Fibroblast of gingiva (primary cell): ENCODE results near the gene ARSG.

Experiments used
- DNase-seq: peaks from one replicate; pipeline ENCODE4 v3.0.0-alpha.2; 2011; ENCODE audit warnings: low read depth

The ARSG gene

GRCh38 chr17:68452724-68453290, 161.5 kb downstream of the ARSG start:
- no peak for DNase-seq

GRCh38 chr17:68453991-68454665, 162.8 kb downstream of the ARSG start:
- DNase-seq, result no peak

- peak; percentile 98 for DNase-seq
These were observed 164.6 kb downstream of the ARSG start for GRCh38 chr17:68455901-68456338.

GRCh38 chr17:68456339-68457167, 165.3 kb downstream of the ARSG start:
- peak; percentile 97 for DNase-seq

GRCh38 chr17:68457168-68457538, 165.9 kb downstream of the ARSG start, which contains the start of gene WIPI1:
Gene WIPI1, minus strand, starts transcription at chr17:68457496. Its CDS starts 75 bp downstream, at chr17:68457421.
- no peak for DNase-seq

- peak; percentile 99 for DNase-seq
These were observed 166.4 kb downstream of the ARSG start for GRCh38 chr17:68457539-68458259.

- DNase-seq, result no peak
These were observed 167.2 kb downstream of the ARSG start for GRCh38 chr17:68458260-68459036.

GRCh38 chr17:68459037-68459639, 167.8 kb downstream of the ARSG start:
- DNase-seq, result no peak

GRCh38 chr17:68460146-68460545, 168.9 kb downstream of the ARSG start:
- DNase-seq, result no peak

GRCh38 chr17:68460715-68461114, 169.4 kb downstream of the ARSG start:
- DNase-seq, result no peak

GRCh38 chr17:68461122-68461539, 169.8 kb downstream of the ARSG start:
- no peak for DNase-seq

- no peak for DNase-seq
These were observed 170.3 kb downstream of the ARSG start for GRCh38 chr17:68461589-68461988.

- DNase-seq, result peak; percentile 68
These were observed 171.3 kb downstream of the ARSG start for GRCh38 chr17:68462381-68463210.

GRCh38 chr17:68463211-68464019, 172.1 kb downstream of the ARSG start:
- DNase-seq, result no peak

GRCh38 chr17:68468334-68468733, 177.0 kb downstream of the ARSG start:
- no peak for DNase-seq

GRCh38 chr17:68468788-68469187, 177.5 kb downstream of the ARSG start:
- no peak for DNase-seq
